ENCODE measurements around the gene FIZ1.

The FIZ1 gene

GRCh38 chr19:55614711-55615542 is 15.6 kb upstream of the FIZ1 start:
- ATAC-seq (replicated peaks), result no peak
- no peaks in the 10 kb centered on the region for H3K9me3 Mint-ChIP-seq
- H3K4me3 Mint-ChIP-seq, result no peak overlapping the region
- H3K27me3 Mint-ChIP-seq, result no peaks in the 10 kb centered on the region
- peaks cover 26% of the 10 kb centered on the region for H3K36me3 Mint-ChIP-seq (ENCODE audit: insufficient read depth)
- H3K27ac Mint-ChIP-seq, result no peak overlapping the region
- peaks cover 12 to 22% of the 10 kb centered on the region in 2 donors for H3K4me1 Mint-ChIP-seq (ENCODE audit: low read depth in 2 of 2)
- no peak for DNase-seq

DNA sequence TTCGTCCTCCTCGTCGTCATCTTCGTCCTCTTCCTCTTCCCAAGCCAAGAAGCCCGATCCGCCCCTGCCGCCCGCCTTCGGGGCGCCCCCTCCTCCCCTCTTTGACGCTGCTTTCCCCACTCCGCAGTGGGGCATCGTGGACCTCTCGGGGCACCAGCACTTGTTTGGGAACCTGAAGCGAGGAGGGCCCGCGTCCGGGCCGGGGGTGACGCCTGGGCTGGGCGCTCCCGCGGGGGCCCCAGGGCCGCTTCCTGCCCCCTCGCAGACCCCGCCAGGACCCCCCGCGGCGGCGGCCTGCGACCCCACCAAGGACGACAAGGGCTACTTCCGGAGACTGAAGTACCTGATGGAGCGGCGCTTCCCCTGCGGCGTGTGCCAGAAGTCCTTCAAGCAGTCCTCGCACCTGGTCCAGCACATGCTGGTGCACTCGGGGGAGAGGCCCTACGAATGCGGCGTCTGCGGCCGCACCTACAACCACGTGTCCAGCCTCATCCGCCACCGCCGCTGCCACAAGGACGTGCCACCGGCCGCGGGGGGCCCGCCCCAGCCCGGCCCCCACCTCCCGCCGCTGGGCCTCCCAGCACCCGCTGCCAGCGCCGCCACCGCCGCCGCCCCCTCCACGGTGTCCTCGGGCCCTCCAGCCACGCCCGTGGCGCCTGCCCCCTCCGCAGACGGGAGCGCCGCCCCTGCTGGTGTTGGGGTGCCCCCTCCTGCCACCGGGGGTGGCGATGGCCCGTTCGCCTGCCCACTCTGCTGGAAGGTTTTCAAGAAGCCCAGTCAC is 14.8 kb upstream of the FIZ1 start:
- ATAC-seq (replicated peaks) (no peak), DNase-seq (no peak)
- Mint-ChIP-seq H3K36me3 (ENCODE audit: insufficient read depth) (peaks cover 28% of the 10 kb centered on the region), H3K4me1 (ENCODE audit: low read depth in 2 of 2) (peaks cover 20 to 27% of the 10 kb centered on the region in 2 donors), H3K4me3 (no peak overlapping the region), H3K9me3 (no peaks in the 10 kb centered on the region), H3K27me3 (no peaks in the 10 kb centered on the region), H3K27ac (no peak overlapping the region)

DNA sequence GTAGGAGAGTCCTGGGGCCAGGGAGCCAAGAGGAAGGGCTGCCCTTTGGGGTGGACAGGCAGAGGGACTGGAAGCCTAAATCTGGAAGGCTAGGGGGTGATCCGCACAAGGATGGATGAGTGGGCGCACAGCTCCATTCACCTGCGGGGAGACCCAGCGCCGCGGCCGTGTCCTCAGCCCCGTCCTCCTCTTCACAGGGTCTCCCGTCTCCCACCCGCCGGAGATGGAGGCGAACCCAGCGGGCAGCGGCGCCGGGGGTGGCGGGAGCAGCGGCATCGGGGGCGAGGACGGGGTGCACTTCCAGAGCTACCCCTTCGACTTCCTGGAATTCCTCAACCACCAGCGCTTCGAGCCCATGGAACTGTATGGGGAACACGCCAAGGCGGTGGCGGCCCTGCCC is 14.1 kb upstream of the FIZ1 start:
- Mint-ChIP-seq H3K36me3 (ENCODE audit: insufficient read depth) (peaks cover 28% of the 10 kb centered on the region), H3K4me3 (no peak overlapping the region), H3K4me1 (ENCODE audit: low read depth in 2 of 2) (peaks cover 24 to 28% of the 10 kb centered on the region in 2 donors), H3K27ac (no peak overlapping the region), H3K9me3 (no peaks in the 10 kb centered on the region), H3K27me3 (no peaks in the 10 kb centered on the region)
- ATAC-seq (replicated peaks) (no peak), DNase-seq (no peak)

DNA sequence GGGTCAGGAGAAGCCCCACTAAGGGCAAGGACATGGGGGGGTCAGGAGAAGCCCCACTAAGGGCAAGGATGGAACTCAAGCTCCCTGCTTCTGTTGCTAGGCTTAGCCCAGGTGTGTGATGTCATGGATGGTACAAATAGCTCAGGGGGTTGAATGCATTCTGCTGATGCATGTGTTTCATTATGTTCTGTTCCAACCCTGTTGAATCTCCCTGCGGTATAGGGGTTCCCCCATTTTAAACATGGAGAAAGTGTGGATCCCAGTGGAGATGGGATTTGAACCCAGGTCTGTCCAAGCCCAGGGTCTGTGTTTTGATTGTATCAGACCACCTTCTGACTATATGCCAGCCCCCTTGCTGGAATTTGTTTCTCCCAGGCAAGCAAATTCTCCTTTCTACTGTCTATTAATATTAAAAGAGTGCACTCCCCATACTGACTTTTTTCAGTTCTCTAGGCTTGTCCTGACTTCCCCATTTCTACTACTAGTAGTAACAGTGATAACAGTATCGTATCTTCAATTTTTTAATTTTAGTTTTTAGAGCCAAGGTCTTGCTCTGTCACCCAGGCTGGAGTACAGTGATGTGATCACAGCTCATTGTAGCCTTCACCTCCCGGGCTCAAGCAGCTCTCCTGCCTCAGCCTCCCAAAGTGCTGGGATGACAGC is 12.8 kb upstream of the FIZ1 start:
- ATAC-seq (replicated peaks), result no peak
- peaks cover 34% of the 10 kb centered on the region in 2 donors for H3K4me1 Mint-ChIP-seq (ENCODE audit: low read depth in 2 of 2)
- peak overlapping the region; percentile 46 to 73 for H3K27ac Mint-ChIP-seq
- H3K9me3 Mint-ChIP-seq, result no peaks in the 10 kb centered on the region
- no peak for DNase-seq
- H3K36me3 Mint-ChIP-seq (ENCODE audit: insufficient read depth), result peaks cover 22% of the 10 kb centered on the region
- no peak overlapping the region for H3K4me3 Mint-ChIP-seq
- H3K27me3 Mint-ChIP-seq, result no peaks in the 10 kb centered on the region

DNA sequence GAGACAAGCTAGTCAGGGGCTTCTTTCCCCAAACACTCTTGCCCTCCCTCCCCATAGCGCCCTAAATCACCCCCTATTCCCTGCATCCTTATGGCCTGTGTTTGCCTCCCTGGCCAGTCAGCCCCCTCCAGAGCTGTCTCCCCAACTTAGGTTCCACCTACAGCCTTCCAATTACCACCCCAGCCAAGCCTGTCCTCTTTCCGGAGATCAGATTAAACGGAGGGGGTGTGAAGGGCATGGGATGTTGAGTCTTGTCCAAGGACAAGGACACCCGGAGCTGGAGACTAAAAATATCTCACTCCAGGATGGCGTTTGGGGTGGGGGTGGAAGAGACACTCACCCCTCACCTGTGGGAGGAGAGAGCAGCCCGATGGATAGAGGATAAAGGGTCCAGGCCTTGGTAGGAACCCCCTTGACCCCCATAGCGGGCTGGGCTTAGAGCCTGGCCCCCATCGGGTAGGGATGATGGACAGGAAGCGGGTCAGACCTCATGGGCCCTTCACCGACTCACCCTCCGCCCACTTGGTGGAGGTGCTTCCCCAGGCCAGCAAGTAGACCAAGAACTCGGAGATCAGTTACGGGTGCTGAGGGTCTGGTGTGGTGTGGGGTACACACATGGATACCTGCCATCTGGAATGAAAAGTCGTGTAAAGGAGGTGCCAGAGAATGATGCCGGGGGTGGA is 12.1 kb upstream of the FIZ1 start:
- ATAC-seq (replicated peaks) (no peak), DNase-seq (no peak)
- no peaks in the 10 kb centered on the region for H3K9me3 Mint-ChIP-seq
- peaks cover 41% of the 10 kb centered on the region in 2 donors for H3K4me1 Mint-ChIP-seq (ENCODE audit: low read depth in 2 of 2)
- H3K4me3 Mint-ChIP-seq, result no peak overlapping the region
- no peaks in the 10 kb centered on the region for H3K27me3 Mint-ChIP-seq
- peaks cover 21% of the 10 kb centered on the region for H3K36me3 Mint-ChIP-seq (ENCODE audit: insufficient read depth)
- H3K27ac Mint-ChIP-seq, result peak overlapping the region in 1 of 2 donors; percentile 20

GRCh38 chr19:55609326-55609725 is 10.0 kb upstream of the FIZ1 start:
- H3K27me3 Mint-ChIP-seq, result no peaks in the 10 kb centered on the region
- H3K27ac Mint-ChIP-seq, result no peak overlapping the region
- H3K9me3 Mint-ChIP-seq, result no peaks in the 10 kb centered on the region
- H3K4me3 Mint-ChIP-seq, result no peak overlapping the region
- H3K4me1 Mint-ChIP-seq (ENCODE audit: low read depth in 2 of 2), result peaks cover 53 to 57% of the 10 kb centered on the region in 2 donors
- peaks cover 39% of the 10 kb centered on the region for H3K36me3 Mint-ChIP-seq (ENCODE audit: insufficient read depth)
- ATAC-seq (replicated peaks) (no peak), DNase-seq (no peak)

DNA sequence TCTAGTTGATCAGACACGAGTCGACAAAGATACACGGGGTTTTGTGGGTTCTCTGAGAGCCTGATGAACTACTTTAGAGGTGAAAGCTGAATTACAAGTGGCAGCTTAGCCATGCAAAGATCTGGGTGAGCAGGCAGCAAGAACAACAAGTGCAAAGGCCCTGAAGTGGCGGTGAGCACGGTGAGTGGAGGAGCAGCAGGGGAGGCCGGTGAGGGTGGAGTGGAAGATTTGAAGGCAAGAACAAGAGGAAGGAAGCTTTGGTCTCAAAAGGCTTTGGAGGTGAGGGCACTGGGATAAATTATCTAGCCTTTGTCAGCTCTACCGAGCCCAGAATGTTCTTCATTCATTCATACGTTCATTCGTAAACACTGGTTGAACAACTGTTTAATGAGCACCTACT is 7.5 kb upstream of the FIZ1 start:
- H3K27ac Mint-ChIP-seq, result peak overlapping the region; percentile 80 to 87
- H3K36me3 Mint-ChIP-seq (ENCODE audit: insufficient read depth), result peaks cover 40% of the 10 kb centered on the region
- DNase-seq (no peak), ATAC-seq (replicated peaks) (no peak)
- peaks cover 46 to 47% of the 10 kb centered on the region in 2 donors for H3K4me1 Mint-ChIP-seq (ENCODE audit: low read depth in 2 of 2)
- H3K9me3 Mint-ChIP-seq, result no peaks in the 10 kb centered on the region
- H3K27me3 Mint-ChIP-seq, result no peaks in the 10 kb centered on the region
- peak overlapping the region; percentile 85 to 86 for H3K4me3 Mint-ChIP-seq

- no peaks in the 10 kb centered on the region for H3K27me3 Mint-ChIP-seq
- peak overlapping the region; percentile 85 to 86 for H3K4me3 Mint-ChIP-seq
- peak overlapping the region; percentile 80 to 87 for H3K27ac Mint-ChIP-seq
- DNase-seq (no peak), ATAC-seq (replicated peaks) (no peak)
- H3K36me3 Mint-ChIP-seq (ENCODE audit: insufficient read depth), result peaks cover 40% of the 10 kb centered on the region
- peaks cover 47% of the 10 kb centered on the region in 2 donors for H3K4me1 Mint-ChIP-seq (ENCODE audit: low read depth in 2 of 2)
- no peaks in the 10 kb centered on the region for H3K9me3 Mint-ChIP-seq
These were observed 7.1 kb upstream of the FIZ1 start for GRCh38 chr19:55606471-55606787.

GRCh38 chr19:55605637-55606470 is 6.5 kb upstream of the FIZ1 start, which contains the start of gene ZNF865:
Gene ZNF865, plus strand, starts transcription at chr19:55605647. Its CDS starts 7,972 bp downstream, at chr19:55613619.
- Mint-ChIP-seq H3K27me3 (no peaks in the 10 kb centered on the region), H3K4me3 (peak within 1 kb of the TSS; percentile 85 to 86), H3K9me3 (no peaks in the 10 kb centered on the region), H3K27ac (peak within 1 kb of the TSS; percentile 80 to 87), H3K36me3 (ENCODE audit: insufficient read depth) (peaks cover 44% of the 10 kb centered on the region), H3K4me1 (ENCODE audit: low read depth in 2 of 2) (peaks cover 51% of the 10 kb centered on the region in 2 donors)
- DNase-seq, result peak; percentile 57 to 65 (median 64)
- peak; percentile 45 for ATAC-seq (replicated peaks)

DNA sequence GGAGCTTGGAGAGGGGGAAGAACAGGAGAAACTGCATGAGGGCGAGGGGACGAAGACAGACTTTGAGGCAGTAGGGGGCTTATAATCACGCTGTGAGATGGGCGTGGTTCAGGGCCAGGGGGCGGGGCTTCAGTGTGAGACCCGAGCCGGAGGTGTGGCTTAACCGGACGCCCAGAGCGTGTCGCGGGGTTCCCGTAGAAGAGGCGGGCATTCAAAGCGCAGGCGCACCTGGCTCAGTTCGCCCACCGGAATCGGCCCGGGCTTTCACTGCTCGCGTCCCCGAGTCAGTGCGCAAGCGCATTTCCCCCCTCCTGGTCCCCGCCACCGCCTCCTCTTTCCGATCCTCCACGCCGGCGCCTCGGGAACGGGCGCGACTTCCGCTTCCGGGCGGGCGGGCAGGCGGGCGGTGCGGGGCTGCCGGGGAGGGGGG is 5.9 kb upstream of the FIZ1 start:
- peaks cover 50 to 54% of the 10 kb centered on the region in 2 donors for H3K4me1 Mint-ChIP-seq (ENCODE audit: low read depth in 2 of 2)
- H3K9me3 Mint-ChIP-seq, result no peaks in the 10 kb centered on the region
- peak overlapping the region; percentile 85 to 86 for H3K4me3 Mint-ChIP-seq
- ATAC-seq (replicated peaks) (peak; percentile 76), DNase-seq (peak; percentile 92 to 96 (median 95))
- H3K36me3 Mint-ChIP-seq (ENCODE audit: insufficient read depth), result peaks cover 38% of the 10 kb centered on the region
- no peaks in the 10 kb centered on the region for H3K27me3 Mint-ChIP-seq
- H3K27ac Mint-ChIP-seq, result peak overlapping the region; percentile 80 to 87

- Mint-ChIP-seq H3K27me3 (no peaks in the 10 kb centered on the region), H3K27ac (peak overlapping the region in 1 of 2 donors; percentile 87), H3K36me3 (ENCODE audit: insufficient read depth) (peaks cover 42% of the 10 kb centered on the region), H3K4me3 (peak overlapping the region; percentile 85 to 86), H3K4me1 (ENCODE audit: low read depth in 2 of 2) (peaks cover 43 to 45% of the 10 kb centered on the region in 2 donors), H3K9me3 (peaks cover 0 to 2% of the 10 kb centered on the region in 2 donors)
- DNase-seq, result no peak
- ATAC-seq (replicated peaks), result no peak
These were observed 4.4 kb upstream of the FIZ1 start for GRCh38 chr19:55603581-55604292.

DNA sequence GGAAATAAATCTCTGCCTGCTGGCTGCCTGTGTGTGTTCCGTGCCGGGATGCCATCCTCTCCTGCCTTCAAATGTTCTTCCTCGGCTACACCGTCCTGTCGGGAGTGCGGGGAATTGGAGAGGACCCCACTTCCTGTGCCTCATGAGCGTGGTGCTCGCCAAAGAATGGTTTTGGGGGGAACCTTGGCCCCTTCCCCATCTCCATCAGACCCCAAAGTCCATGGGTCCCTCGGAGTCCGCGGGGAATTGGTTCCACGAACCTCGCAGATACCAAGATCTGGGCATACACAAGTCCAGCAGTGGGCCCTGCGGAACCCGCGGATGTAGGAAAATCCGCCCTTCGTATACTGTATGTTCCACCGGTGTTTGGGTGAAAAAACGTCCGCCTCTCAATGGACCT is 3.8 kb upstream of the FIZ1 start:
- ATAC-seq (replicated peaks), result no peak
- no peaks in the 10 kb centered on the region for H3K27me3 Mint-ChIP-seq
- DNase-seq, result no peak
- H3K9me3 Mint-ChIP-seq, result peaks cover 0 to 4% of the 10 kb centered on the region in 2 donors
- H3K27ac Mint-ChIP-seq, result no peak overlapping the region
- H3K4me3 Mint-ChIP-seq, result peak overlapping the region in 1 of 2 donors; percentile 86
- peaks cover 38% of the 10 kb centered on the region for H3K36me3 Mint-ChIP-seq (ENCODE audit: insufficient read depth)
- peaks cover 43 to 46% of the 10 kb centered on the region in 2 donors for H3K4me1 Mint-ChIP-seq (ENCODE audit: low read depth in 2 of 2)

All from effector memory CD8-positive, alpha-beta T cell (primary cell).